SK-N-SH (cell line): Measurements from ENCODE around the gene ACTC1.

Experiments used
- EZH2phosphoT487 ChIP-seq: fragments of 200-600 bp; sonication (generic); IDR thresholded peaks from 2 replicates; pipeline ENCODE4 v1.6.1; 2017; ENCODE audit warnings: low read depth, mixed run types, mild to moderate bottlenecking, antibody characterized with exemption, moderate library complexity, borderline replicate concordance
- FOXJ3 ChIP-seq: sonication (generic); formaldehyde crosslinking; IDR thresholded peaks from 2 replicates; pipeline ENCODE4 v1.5.1; 2020; ENCODE audit warnings: mild to moderate bottlenecking, missing genetic modification reagents
- JUND ChIP-seq: IDR thresholded peaks from 2 replicates; pipeline ENCODE4 v1.4.0; 2012
- MEF2A ChIP-seq: IDR thresholded peaks from 2 replicates; pipeline ENCODE4 v1.4.0; 2012; ENCODE audit warnings: low read depth, borderline replicate concordance
- NRF1 ChIP-seq: IDR thresholded peaks from 2 replicates; pipeline ENCODE4 v1.6.1; 2012; ENCODE audit warnings: low read depth, mild to moderate bottlenecking, low read length
- POLR2AphosphoS5 ChIP-seq: IDR thresholded peaks from 2 replicates; pipeline ENCODE4 v1.6.1; 2012; ENCODE audit warnings: low read depth, low read length
- TAF1 ChIP-seq: IDR thresholded peaks from 2 replicates; pipeline ENCODE4 v1.6.1; 2012; ENCODE audit warnings: low read depth, mild to moderate bottlenecking, low read length, moderate library complexity, borderline replicate concordance
- TEAD4 ChIP-seq: IDR thresholded peaks from 2 replicates; pipeline ENCODE4 v1.4.0; 2012; ENCODE audit warnings: mild to moderate bottlenecking, borderline replicate concordance; ENCODE audit not compliant: insufficient read depth
- TF ChIP-seq, protein P1 (sequence below): fragments of 200-600 bp; sonication (generic); IDR thresholded peaks from 2 replicates; pipeline ENCODE4 v1.6.1; 2017; ENCODE audit warnings: antibody characterized with exemption, mild to moderate bottlenecking, moderate library complexity
- TF ChIP-seq, protein P2 (sequence below): IDR thresholded peaks from 2 replicates; pipeline ENCODE4 v1.4.0; 2012; ENCODE audit warnings: low read depth

DNA sequence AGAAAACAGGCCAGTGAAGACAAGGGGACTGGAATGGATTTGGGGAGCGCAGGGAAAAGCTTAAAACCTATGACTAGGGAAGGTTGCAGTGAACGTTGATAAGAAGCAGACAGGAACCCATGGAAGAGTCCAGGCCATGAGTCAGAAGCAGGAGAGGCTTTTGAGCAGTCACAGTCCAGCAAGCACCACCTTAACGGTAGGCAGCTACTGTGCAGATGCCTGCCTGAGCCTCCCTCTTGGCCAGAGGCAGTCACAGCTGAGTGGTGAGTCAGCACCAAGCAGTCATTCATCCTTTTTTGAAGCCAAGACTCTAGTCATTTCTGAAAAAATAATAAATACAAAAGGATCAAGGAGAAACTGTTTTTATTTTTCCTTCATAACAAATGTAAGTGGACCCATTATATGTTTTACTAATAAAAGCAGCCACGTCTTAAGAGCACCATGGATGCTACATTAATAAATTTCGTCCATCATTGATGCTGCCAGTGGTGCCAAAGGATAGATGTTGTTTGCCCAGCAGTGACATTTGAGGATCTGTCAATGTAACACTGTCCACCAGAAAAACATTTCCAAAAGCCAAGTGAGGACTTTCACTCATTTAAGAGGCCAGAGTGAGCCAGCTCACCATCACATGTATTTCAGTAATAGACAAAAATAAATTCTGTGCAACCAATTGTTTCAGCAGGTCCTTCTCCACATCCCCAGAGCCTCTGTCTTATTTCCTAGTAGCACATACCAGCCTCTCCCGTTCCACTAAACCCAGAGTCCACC lies 42.1 kb upstream of the ACTC1 start:
- TF ChIP-seq, protein P1, sequence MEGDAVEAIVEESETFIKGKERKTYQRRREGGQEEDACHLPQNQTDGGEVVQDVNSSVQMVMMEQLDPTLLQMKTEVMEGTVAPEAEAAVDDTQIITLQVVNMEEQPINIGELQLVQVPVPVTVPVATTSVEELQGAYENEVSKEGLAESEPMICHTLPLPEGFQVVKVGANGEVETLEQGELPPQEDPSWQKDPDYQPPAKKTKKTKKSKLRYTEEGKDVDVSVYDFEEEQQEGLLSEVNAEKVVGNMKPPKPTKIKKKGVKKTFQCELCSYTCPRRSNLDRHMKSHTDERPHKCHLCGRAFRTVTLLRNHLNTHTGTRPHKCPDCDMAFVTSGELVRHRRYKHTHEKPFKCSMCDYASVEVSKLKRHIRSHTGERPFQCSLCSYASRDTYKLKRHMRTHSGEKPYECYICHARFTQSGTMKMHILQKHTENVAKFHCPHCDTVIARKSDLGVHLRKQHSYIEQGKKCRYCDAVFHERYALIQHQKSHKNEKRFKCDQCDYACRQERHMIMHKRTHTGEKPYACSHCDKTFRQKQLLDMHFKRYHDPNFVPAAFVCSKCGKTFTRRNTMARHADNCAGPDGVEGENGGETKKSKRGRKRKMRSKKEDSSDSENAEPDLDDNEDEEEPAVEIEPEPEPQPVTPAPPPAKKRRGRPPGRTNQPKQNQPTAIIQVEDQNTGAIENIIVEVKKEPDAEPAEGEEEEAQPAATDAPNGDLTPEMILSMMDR: no peak
- TF ChIP-seq POLR2AphosphoS5 (peak; percentile 47; the same call in 1 of the 2 replicates), EZH2phosphoT487 (no peak), NRF1 (no peak), TAF1 (no peak), TEAD4 (peak; percentile 42; the same call in 1 of the 2 replicates), MEF2A (no peak), JUND (peak; percentile 90), FOXJ3 (no peak)
- TF ChIP-seq, protein P2, sequence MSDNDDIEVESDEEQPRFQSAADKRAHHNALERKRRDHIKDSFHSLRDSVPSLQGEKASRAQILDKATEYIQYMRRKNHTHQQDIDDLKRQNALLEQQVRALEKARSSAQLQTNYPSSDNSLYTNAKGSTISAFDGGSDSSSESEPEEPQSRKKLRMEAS: peak; percentile 52; the same call in 1 of the 2 replicates
